H1 (cell line): Measurements from ENCODE around the gene TMEM115. TPM values are rescaled to one million over a fixed set of nuclear protein-coding genes. Genes with fewer than 3 reads are reported as not detected.

ENCODE experiments used
- ASH2L ChIP-seq: fragments of 200-600, 300-600 bp; sonication (generic); IDR thresholded peaks from one replicate; pipeline ENCODE4 v1.7.1; 2017; ENCODE audit warnings: low read length
- ATF2 ChIP-seq: IDR thresholded peaks from 2 replicates; pipeline ENCODE4 v1.6.1; 2012; ENCODE audit warnings: low read length, inconsistent platforms
- CBX8 ChIP-seq: fragments of 300-800, 300-1000 bp; sonication (generic); IDR thresholded peaks from 2 replicates; pipeline ENCODE4 v1.7.1; 2016; ENCODE audit warnings: low read depth, low read length, borderline replicate concordance
- CHD2 ChIP-seq: IDR thresholded peaks from 2 replicates; pipeline ENCODE4 v1.6.1; 2012; ENCODE audit warnings: low read length, improper control_type of control experiment
- CREB1 ChIP-seq: IDR thresholded peaks from 2 replicates; pipeline ENCODE4 v1.6.1; 2012; ENCODE audit warnings: inconsistent platforms
- MAFK ChIP-seq: IDR thresholded peaks from 2 replicates; pipeline ENCODE4 v1.6.1; 2012; ENCODE audit warnings: low read depth, mild to moderate bottlenecking, improper control_type of control experiment, low read length
- MAX ChIP-seq: IDR thresholded peaks from 2 replicates; pipeline ENCODE4 v1.6.1; 2012; ENCODE audit warnings: inconsistent platforms
- POU5F1 ChIP-seq: IDR thresholded peaks from 2 replicates; pipeline ENCODE4 v1.6.1; 2011; ENCODE audit warnings: low read depth, mild to moderate bottlenecking, low read length, moderate library complexity
- RAD21 ChIP-seq, 2 experiments: IDR thresholded peaks in 1 of 2; conservative IDR thresholded peaks in 1 of 2; 2 replicates each; pipeline ENCODE4 v1.6.1; 2011; ENCODE audit warnings: low read depth in 2 of 2, low read length in 2 of 2, improper control_type of control experiment in 1 of 2, inconsistent platforms in 1 of 2, mild to moderate bottlenecking in 1 of 2, moderate library complexity in 1 of 2
- SUZ12 ChIP-seq: fragments of 200-600 bp; sonication (generic); IDR thresholded peaks from 2 replicates; pipeline ENCODE4 v1.6.1; 2012; ENCODE audit warnings: mild to moderate bottlenecking, inconsistent platforms, low read length, moderate library complexity, mixed read lengths
- USF2 ChIP-seq: IDR thresholded peaks from 2 replicates; pipeline ENCODE4 v1.6.1; 2011; ENCODE audit warnings: low read length, improper control_type of control experiment
- ZNF274 ChIP-seq: IDR thresholded peaks from 2 replicates; pipeline ENCODE4 v1.7.0; 2012; ENCODE audit warnings: low read length, borderline replicate concordance; ENCODE audit errors: extremely low read depth
- polyA plus RNA-seq, 7 experiments: library from polyadenylated mRNA; depleted of rRNA in 3 of 7; stranded (reverse) in 5 of 7; unstranded in 2 of 7; fragments of >200 nt in 5 of 7; fragments of 200-250 nt in 2 of 7; gene quantifications; 1 replicate in 5 of 7; 2 replicates in 1 of 7; 4 replicates in 1 of 7; pipeline versions ENCODE4 v1.2.1 to v1.2.3, GENCODE V29; 2011 to 2013; ENCODE audit warnings: missing spikeins in 2 of 7, mixed read lengths in 2 of 7
- total RNA-seq: library from RNA; stranded (reverse); fragmentation: NEBNext Ultra II Directional; extraction: Animal tissue kit (Norgen Biotek cat#: 25700); gene quantifications from 2 replicates; pipeline ENCODE4 v1.2.1, GENCODE V29; 2021

TMEM115 gene
- total and polyA plus RNA-seq, 2 of the 8 experiments (the other 6 are each of a cell fraction or from before 2014, with no cell fraction given): 25.4 to 32.4 TPM

GRCh38 chr3:50324351-50325112 is 34.8 kb downstream of the TMEM115 start (continued):
- TF ChIP-seq ZNF274 (no peak), MAX (0 out of 2 replicates have a peak, but pooled peaks have one; percentile 29), ASH2L (no peak), MAFK (no peak), ATF2 (0 out of 2 replicates have a peak, but pooled peaks have one; percentile 30), CHD2 (no peak), CREB1 (0 out of 2 replicates have a peak, but pooled peaks have one; percentile 33), POU5F1 (no peak), RAD21 (IDR thresholded peaks at IDR 0.05 in 1 of 2, conservative IDR thresholded peaks at IDR 0.05 in 1 of 2; ENCODE audit: low read depth in 2 of 2, low read length in 2 of 2) (peak; percentile 80 to 88), SUZ12 (no peak), USF2 (no peak), CBX8 (no peak)
